ENCODE data around the gene AKAP13. TPM values are rescaled to one million over a fixed set of nuclear protein-coding genes. Genes with fewer than 3 reads are reported as not detected.

AKAP13 gene
- polyA plus RNA-seq, 2 of the 4 experiments (the other 2 are of a cell fraction): 20.4 to 28.8 TPM

GRCh38 chr15:85779249-85779648 is 398.8 kb downstream of the AKAP13 start:
- H3K27ac ChIP-seq: no peak overlapping the region
- FAIRE-seq (no peak), ATAC-seq (no peak), DNase-seq (ENCODE audit: low read depth in 1 of 2, low spot score in 1 of 2) (no peak)
- H3K4me2 ChIP-seq: no peak overlapping the region
- POLR2A ChIA-PET: no interaction called here
- no peak overlapping the region for H3K4me3 ChIP-seq
- 91% methylated on average over 1 of the region's 1 CpG for WGBS (ENCODE audit: missing lambda C conversion rate)
- CTCF ChIA-PET: interaction anchor here (0.7 to 2.8 kb wide), 7 partner anchors 9 to 75 kb away, joined by 3 to 12 read pairs (median 3); no protein-coding TSS in a partner anchor
- TF ChIP-seq ZC3H11A (IDR thresholded peaks at IDR 0.05) (no peak), JUN (IDR thresholded peaks at IDR 0.05) (no peak), RAD21 (conservative IDR thresholded peaks at IDR 0.05 in 1 of 2, IDR thresholded peaks at IDR 0.05 in 1 of 2) (no peak), HOXB5 (CRISPR knock-in tag; IDR thresholded peaks at IDR 0.05) (no peak), JUNB (IDR thresholded peaks at IDR 0.05) (no peak), CBX2 (IDR thresholded peaks at IDR 0.05; ENCODE audit: borderline replicate concordance, low read depth) (no peak), MYC (IDR thresholded peaks at IDR 0.05; ENCODE audit: borderline replicate concordance, low read length) (no peak), CEBPB (IDR thresholded peaks at IDR 0.05) (no peak)
- no peaks in the 10 kb centered on the region for H3K4me1 ChIP-seq
- H3K9me3 ChIP-seq: no peaks in the 10 kb centered on the region

- TF ChIP-seq RAD21 (conservative IDR thresholded peaks at IDR 0.05 in 1 of 2, IDR thresholded peaks at IDR 0.05 in 1 of 2) (no peak), CEBPB (IDR thresholded peaks at IDR 0.05) (no peak), ESRRA (IDR thresholded peaks at IDR 0.05; ENCODE audit: borderline replicate concordance, low read length) (no peak), JUN (IDR thresholded peaks at IDR 0.05) (no peak), SREBF2 (IDR thresholded peaks at IDR 0.05) (no peak), HOXA7 (CRISPR knock-in tag; IDR thresholded peaks at IDR 0.05) (no peak), REST (IDR thresholded peaks at IDR 0.05) (no peak), ZFP36 (IDR thresholded peaks at IDR 0.05; ENCODE audit: borderline replicate concordance, partially characterized antibody) (no peak), CHD2 (IDR thresholded peaks at IDR 0.05; ENCODE audit: low read length, partially characterized antibody) (no peak), MAFK (IDR thresholded peaks at IDR 0.05; ENCODE audit: partially characterized antibody) (no peak), NPAS2 (CRISPR knock-in tag; IDR thresholded peaks at IDR 0.05; ENCODE audit: borderline replicate concordance) (no peak), FOSL2 (IDR thresholded peaks at IDR 0.05) (no peak), FOSL2 (CRISPR knock-in tag; IDR thresholded peaks at IDR 0.05) (no peak), SMC3 (IDR thresholded peaks at IDR 0.05) (no peak), MYC (IDR thresholded peaks at IDR 0.05; ENCODE audit: borderline replicate concordance, low read length) (no peak), PBX3 (IDR thresholded peaks at IDR 0.05) (no peak), RNF2 (IDR thresholded peaks at IDR 0.05; ENCODE audit: borderline replicate concordance, low read depth) (no peak), HOXB13 (CRISPR knock-in tag; IDR thresholded peaks at IDR 0.05; ENCODE audit: low read depth) (no peak), BHLHE40 (IDR thresholded peaks at IDR 0.05; ENCODE audit: low read depth, low read length) (no peak), POLR2AphosphoS2 (conservative IDR thresholded peaks at IDR 0.05; ENCODE audit: low read length) (no peak)
- Histone ChIP-seq H3K4me2 (no peak overlapping the region), H3K27ac (no peak overlapping the region), H3K4me3 (no peak overlapping the region), H3K4me1 (peaks cover 4% of the 10 kb centered on the region), H3K9me3 (no peaks in the 10 kb centered on the region)
- CTCF ChIA-PET: interaction anchor here (2.8 kb wide), 1 partner anchor 60 kb away, joined by 12 read pairs; no protein-coding TSS in a partner anchor
- FAIRE-seq (no peak), DNase-seq (ENCODE audit: low read depth in 1 of 2, low spot score in 1 of 2) (no peak), ATAC-seq (no peak)
- POLR2A ChIA-PET: no interaction called here
- WGBS (ENCODE audit: missing lambda C conversion rate): 84% methylated on average over 8 of the region's 8 CpGs
These were observed 400.0 kb downstream of the AKAP13 start for GRCh38 chr15:85780225-85780985.
